ES-I3 (cell line): ENCODE data around the gene RPL39.
A peak's percentile ranks its signal among the peaks of the same experiment; 100 is the strongest.
"Not testable (repeated sequence)": the region's sequence is repeated elsewhere in the genome, so short reads cannot be mapped to it uniquely, and the experiment has no call there.

ENCODE experiments used
- H3K36me3 ChIP-seq: 2 replicates; pipeline ENCODE4 v1.6.1; 2013; ENCODE audit warnings: mild to moderate bottlenecking, low read length, control low read depth, moderate library complexity; ENCODE audit not compliant: insufficient read depth
- H3K4me1 ChIP-seq: 2 replicates; pipeline ENCODE4 v1.6.1; 2013; ENCODE audit warnings: mild to moderate bottlenecking, control low read depth, low read length; ENCODE audit not compliant: insufficient read depth
- H3K9ac ChIP-seq: 2 replicates; pipeline ENCODE4 v1.6.1; 2013; ENCODE audit warnings: low read depth, mild to moderate bottlenecking, low read length, moderate library complexity
- H3K9me3 ChIP-seq: 2 replicates; pipeline ENCODE4 v1.6.1; 2013; ENCODE audit warnings: mild to moderate bottlenecking, low read length, moderate library complexity; ENCODE audit not compliant: control insufficient read depth, insufficient read depth

RPL39 gene

DNA sequence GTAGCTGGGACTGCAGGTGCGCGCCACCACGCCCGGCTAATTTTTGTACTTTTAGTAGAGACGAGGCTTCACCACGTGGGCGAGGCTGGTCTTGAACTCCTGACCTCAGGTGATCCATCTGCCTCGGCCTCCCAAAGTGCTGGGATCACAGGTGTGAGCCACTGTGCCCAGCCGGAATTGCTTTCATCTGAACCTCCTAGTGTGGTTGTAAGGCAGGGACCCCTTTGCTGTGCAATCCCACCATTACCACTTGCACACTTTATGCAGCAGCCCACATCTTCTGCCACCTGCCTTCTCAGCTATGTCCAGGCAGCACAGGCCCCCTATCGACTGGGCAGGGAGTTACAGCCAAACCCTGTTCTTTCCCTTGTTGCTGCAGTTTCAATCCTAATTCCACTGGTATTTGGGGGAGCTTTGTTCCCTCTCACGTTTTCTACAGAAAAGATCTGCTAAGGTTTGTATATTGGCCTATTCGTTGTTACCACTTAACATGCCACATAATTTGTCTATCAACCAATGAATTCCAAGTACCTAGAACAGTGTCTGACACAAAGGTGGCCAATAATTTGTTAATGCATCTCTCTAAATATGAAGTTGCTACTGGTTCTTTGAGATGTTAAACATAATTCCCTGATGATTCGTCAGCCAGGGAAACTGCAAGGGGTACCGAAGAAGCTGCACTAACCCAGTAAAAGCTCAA, 6.5 kb downstream of the RPL39 start:
- no peaks in the 10 kb centered on the region for H3K4me1 ChIP-seq
- peaks cover 28% of the 10 kb centered on the region for H3K36me3 ChIP-seq
- H3K9me3 ChIP-seq, result no peaks in the 10 kb centered on the region
- no peak overlapping the region for H3K9ac ChIP-seq

DNA sequence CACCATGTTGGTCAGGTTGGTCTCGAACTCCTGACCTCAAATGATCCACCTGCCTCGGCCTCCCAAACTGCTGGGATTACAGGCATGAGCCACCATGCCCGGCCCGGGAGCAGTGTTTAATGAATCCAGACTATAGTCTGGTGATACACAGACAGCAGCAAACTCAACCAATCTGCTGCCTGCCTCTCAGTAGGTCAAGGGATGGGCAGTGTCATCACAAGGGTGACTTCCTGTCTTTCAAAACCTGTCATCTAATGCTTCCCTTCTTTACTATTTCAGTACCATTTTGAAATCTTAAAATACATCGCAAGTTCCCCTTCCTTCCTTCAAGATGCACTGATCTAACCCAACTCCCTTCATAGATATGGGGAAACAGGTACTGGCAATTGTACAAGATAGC, 8.4 kb downstream of the RPL39 start:
- H3K9ac ChIP-seq, result no peak overlapping the region
- H3K4me1 ChIP-seq, result no peaks in the 10 kb centered on the region
- H3K9me3 ChIP-seq, result no peaks in the 10 kb centered on the region
- peaks cover 13% of the 10 kb centered on the region for H3K36me3 ChIP-seq

GRCh38 chrX:119778829-119779228, 12.6 kb downstream of the RPL39 start:
- Histone ChIP-seq H3K4me1 (no peaks in the 10 kb centered on the region), H3K9me3 (no peaks in the 10 kb centered on the region), H3K9ac (no peak overlapping the region), H3K36me3 (no peaks in the 10 kb centered on the region; the same call in 1 of the 2 replicates)

DNA sequence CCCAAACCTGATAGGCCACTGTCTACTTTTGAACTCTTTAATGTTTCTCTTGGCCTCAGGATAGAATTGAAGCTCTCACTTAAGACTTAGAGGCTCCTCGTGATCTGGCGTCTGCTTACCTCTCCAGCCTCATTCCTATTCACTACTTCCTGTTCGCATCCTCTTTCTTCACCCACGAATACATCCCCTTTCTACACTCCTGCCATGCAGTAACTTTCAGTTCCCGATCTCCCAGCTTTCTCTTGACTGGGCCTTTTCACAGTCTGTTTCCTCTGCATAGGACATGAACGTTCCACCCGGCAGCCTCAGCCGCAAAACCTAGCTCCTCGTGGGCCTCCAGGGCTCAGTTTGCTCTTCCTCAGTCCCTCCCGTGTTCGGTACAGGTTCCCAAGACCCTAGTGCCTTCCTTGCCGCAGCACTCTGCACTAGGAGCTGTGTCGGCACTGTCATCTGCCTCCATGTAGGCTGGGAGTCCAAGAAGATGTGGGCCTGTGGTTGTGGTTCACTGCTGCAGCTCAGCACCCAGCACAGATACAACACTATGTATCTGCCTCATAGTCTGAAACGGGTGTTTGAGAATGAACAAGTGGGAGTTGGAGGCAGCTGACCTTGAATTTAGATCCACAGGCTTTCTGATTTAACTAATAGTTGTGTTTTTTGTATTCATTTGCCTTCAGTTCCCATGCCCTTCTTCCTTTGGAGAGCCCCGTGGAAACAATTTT, 15.8 kb downstream of the RPL39 start:
- no peaks in the 10 kb centered on the region for H3K9me3 ChIP-seq

DNA sequence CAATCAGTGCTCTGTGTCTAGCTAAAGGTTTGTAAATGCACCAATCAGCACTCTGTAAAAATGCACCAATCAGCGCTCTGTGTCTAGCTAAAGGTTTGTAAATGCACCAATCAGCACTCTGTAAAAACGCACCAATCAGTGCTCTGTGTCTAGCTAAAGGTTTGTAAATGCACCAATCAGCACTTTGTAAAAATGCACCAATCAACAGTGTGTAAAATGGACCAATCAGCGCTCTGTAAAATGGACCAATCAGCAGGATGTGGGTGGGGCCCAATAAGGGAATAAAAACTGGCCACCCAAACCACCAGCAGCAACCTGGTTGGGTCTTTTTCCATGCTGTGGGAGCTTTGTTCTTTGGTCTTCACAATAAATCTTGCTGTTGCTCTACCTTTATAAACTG, 22.0 kb downstream of the RPL39 start:
- H3K9me3 ChIP-seq, H3K36me3 ChIP-seq, H3K9ac ChIP-seq, H3K4me1 ChIP-seq: not testable (repeated sequence)

More for the DNA sequence above, 15.8 kb downstream of the RPL39 start:
- Histone ChIP-seq H3K4me1 (no peaks in the 10 kb centered on the region), H3K36me3 (no peaks in the 10 kb centered on the region), H3K9ac (no peak overlapping the region)

GRCh38 chrX:119768436-119768835, 23.0 kb downstream of the RPL39 start:
- not testable (repeated sequence) for H3K4me1 ChIP-seq, H3K36me3 ChIP-seq, H3K9me3 ChIP-seq, H3K9ac ChIP-seq

GRCh38 chrX:119763836-119764387, 27.5 kb downstream of the RPL39 start:
- Histone ChIP-seq H3K9me3 (no peaks in the 10 kb centered on the region), H3K36me3 (no peaks in the 10 kb centered on the region), H3K4me1 (peaks cover 8% of the 10 kb centered on the region; the same call in 1 of the 2 replicates), H3K9ac (0 out of 2 replicates have a peak overlapping the region, but pooled peaks have one; percentile 23)

- Histone ChIP-seq H3K36me3 (no peaks in the 10 kb centered on the region), H3K9me3 (no peaks in the 10 kb centered on the region), H3K4me1 (peaks cover 8% of the 10 kb centered on the region; the same call in 1 of the 2 replicates), H3K9ac (peak overlapping the region; percentile 23; the same call in 1 of the 2 replicates)
These were observed 28.2 kb downstream of the RPL39 start for GRCh38 chrX:119763181-119763580.

DNA sequence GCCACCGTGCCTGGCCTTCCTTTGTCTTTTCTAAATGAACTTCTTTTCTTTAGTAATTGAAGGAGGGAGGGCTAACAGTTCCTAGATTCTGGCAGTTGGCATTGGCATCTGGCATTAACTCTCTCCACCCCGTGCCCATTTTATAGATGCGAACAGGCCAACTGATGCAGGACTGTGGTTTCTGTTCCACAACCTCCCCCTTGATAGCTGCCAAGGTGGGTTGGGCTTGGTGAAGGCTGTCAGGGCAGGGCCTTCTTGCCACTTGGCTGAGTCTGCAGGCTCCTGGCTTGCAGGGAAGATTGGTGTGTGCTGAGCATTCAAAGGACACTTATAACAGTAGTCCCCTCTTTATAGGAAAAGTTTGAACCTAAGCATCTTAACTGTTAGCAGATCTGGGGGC, 28.7 kb downstream of the RPL39 start:
- no peaks in the 10 kb centered on the region for H3K36me3 ChIP-seq
- no peaks in the 10 kb centered on the region for H3K9me3 ChIP-seq
- H3K4me1 ChIP-seq, result peaks cover 8% of the 10 kb centered on the region; the same call in 1 of the 2 replicates
- 0 out of 2 replicates have a peak overlapping the region, but pooled peaks have one; percentile 7 for H3K9ac ChIP-seq

DNA sequence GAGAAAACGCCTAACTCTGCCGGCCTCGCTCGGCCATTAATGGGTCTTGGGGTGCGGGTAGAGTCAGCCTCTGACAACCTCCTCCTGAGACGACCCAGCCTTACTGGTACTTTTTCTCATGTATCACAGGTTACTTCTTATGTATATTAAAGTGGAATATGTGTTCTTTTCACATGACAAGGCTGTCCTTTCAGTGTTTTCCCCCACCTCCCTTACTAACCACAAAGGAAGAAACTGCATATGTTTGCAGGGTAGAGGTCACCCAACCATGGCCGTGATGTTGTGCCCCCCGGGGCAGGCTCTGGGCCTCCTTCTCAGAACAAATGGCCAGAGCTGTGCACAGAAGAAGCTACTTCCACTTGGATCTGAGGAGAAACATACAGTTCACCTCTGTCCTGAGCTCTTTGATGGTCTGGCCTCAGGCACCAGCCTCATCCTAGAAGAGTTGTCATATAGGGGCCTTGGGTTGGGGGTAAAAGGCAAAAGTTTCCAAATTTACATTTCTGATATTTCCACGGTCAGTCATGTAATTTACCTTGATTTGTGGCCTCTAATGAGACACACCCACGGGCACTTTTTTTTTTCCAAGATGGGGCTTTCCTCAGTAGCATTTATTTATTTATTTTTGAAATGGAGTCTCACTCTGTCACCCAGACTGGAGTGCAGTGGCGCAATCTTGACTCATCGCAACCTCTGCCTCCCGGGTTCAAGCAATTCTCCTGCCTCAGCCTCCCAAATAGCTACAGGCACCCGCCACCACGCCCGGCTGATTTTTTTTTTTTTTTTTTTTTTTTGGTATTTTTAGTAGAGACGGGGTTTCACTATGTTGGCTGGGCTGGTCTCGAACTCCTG, 31.2 kb downstream of the RPL39 start:
- H3K9me3 ChIP-seq, result no peaks in the 10 kb centered on the region
- H3K36me3 ChIP-seq, result no peaks in the 10 kb centered on the region
- peaks cover 25% of the 10 kb centered on the region for H3K4me1 ChIP-seq
- H3K9ac ChIP-seq, result peak overlapping the region; percentile 54

DNA sequence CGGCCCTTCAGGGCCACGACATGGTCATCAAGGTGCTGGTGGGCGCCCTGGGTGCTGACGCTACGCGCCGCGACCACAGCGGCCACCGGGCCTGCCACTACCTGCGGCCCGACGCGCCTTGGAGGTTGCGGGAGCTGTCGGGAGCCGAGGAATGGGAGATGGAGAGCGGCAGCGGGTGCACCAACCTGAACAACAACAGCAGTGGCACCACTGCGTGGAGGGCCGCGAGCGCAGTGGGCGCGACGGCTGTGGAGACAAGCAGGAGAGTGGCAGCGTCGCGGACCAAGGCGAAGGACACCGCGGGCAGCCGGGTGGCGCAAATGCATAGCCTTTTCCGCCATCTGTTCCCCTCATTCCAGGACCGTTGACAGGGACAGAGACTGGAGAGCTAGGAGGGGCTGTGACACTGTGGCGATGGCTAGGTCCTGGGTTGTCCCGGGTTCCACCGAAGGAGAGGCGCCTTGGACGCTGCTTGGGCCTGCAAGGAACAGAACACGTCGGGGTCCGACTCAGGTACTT, 32.1 kb downstream of the RPL39 start:
- no peaks in the 10 kb centered on the region for H3K36me3 ChIP-seq
- H3K9ac ChIP-seq, result peak overlapping the region; percentile 54; the same call in 1 of the 2 replicates
- no peaks in the 10 kb centered on the region for H3K9me3 ChIP-seq
- H3K4me1 ChIP-seq, result peaks cover 25% of the 10 kb centered on the region

- Histone ChIP-seq H3K4me1 (peaks cover 24% of the 10 kb centered on the region), H3K36me3 (no peaks in the 10 kb centered on the region), H3K9me3 (no peaks in the 10 kb centered on the region), H3K9ac (peak overlapping the region; percentile 54)
These were observed 32.6 kb downstream of the RPL39 start for GRCh38 chrX:119758731-119759247.

DNA sequence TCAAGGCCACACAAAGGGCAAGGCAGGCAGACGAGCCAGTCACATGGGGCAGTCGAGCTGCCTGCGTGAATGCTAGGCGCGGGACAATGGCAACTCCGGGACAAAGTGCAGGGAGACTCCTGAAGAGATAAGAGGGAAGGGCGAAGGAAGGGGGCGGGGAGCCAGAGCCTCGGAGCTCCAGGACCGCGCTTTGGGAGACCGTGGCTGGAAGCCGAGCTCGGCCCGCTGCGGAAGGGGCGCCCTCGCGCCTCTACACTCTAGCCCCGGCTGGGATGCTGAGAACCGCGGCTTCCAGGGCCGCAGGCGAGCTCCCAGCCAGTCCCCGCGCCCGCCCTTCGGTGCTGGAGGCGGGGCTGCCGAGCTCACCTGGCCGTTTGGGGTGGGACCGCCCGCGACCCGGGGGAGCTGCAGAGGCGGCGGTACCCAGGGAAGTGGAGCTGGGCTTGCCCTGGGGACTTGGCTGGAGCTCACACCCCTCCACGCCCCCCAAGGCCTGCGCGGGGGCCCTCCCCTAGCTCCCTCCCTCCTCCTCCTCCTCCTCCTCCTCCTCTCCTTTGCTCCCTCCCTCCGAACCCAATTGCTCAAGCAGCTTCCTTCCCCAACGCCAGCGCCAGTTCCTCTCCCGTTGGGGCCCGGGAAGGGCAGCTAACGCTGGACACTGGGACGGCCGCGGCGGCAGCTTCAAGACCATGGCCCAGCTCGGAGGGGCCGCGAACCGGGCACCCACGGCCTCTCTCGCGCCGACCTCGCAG, 33.3 kb downstream of the RPL39 start, which contains the start of gene SOWAHD:
SOWAHD (plus strand) TSS at position 610 of the 752 bp plus-strand sequence; CDS start at position 690, 80 bp downstream.
- H3K9ac ChIP-seq, result peak within 1 kb of the TSS; percentile 54
- peaks cover 18% of the 10 kb centered on the region for H3K4me1 ChIP-seq
- no peaks in the 10 kb centered on the region for H3K36me3 ChIP-seq
- H3K9me3 ChIP-seq, result no peaks in the 10 kb centered on the region
